GM21447 (cell line): Measurements from ENCODE around the gene POLR3K.
A peak's percentile ranks its signal among the peaks of the same experiment; 100 is the strongest.

Experiments
- ATAC-seq: cut with Tn5 transposase; IDR thresholded peaks from one replicate; pipeline ENCODE4 v1.9.1; 2021; ENCODE audit not compliant: unreplicated experiment

Gene POLR3K

DNA sequence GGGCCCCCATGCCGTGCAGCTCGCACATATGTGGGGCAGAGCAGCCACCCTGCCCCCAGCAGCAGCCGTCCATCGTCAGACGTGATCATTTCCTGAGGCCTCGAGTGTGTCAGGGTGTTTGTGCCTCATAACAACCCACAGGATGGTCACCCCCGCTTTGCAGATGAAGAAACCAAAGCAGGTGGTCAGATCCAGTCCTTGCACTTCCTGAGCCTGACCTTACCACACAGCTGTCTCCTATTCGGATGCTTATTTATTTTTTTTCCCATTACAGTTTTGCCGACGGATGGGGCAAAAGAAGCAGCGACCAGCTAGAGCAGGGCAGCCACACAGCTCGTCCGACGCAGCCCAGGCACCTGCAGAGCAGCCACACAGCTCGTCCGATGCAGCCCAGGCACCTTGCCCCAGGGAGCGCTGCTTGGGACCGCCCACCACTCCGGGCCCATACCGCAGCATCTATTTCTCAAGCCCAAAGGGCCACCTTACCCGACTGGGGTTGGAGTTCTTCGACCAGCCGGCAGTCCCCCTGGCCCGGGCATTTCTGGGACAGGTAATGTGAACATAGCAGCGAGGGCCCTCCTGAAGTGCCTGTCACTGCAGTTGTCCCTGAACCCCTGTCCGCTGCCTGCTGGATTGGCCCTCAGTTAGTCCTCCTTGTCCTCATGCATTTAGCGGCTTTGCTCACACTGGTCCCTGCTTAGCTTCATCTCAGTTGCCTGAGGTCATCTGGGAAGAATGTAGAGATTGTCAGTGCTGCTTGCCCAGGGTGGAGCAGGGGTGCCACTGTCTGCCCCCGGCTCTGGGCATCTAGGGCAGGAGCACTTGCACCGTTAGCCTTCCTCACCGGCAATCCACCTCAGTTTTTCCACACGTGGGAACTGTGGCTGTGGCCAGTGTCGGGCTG lies 26.0 kb upstream of the POLR3K start:
- ATAC-seq, result no peak

DNA sequence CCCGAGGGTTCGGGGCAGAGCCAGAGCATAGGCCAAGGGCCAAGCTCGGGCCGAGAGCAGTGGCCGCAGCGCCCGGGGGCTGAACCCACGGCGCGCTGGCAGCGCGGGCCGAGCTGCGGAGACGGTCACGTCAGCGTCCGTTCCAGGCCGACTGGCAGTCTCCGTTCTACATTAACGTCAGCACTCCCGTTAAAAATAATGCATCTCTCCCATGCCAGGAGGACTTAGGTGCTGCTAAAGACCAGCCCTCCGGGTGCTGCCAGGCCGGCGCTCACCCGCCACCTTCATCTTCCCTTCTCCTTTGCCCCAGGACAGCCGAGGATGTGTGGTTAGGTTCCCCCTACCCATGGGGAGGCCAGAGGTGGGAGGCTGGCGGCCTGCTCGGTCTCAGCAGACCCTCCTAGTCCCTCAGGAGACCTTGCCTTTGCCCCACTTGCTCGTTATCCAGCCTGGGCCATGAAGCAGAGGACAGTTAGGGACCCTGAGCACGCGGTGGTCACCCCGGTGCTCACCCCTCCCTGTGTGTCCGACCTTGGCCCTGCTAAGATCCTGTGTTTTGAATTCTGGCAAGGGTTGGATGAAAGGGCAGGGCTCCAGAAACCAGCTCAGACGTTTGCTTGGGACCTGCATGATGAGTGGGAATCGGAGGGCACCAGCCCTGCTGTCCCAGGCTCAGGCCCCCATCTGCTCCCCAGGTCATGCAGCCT lies 25.2 kb upstream of the POLR3K start:
- ATAC-seq, result no peak

DNA sequence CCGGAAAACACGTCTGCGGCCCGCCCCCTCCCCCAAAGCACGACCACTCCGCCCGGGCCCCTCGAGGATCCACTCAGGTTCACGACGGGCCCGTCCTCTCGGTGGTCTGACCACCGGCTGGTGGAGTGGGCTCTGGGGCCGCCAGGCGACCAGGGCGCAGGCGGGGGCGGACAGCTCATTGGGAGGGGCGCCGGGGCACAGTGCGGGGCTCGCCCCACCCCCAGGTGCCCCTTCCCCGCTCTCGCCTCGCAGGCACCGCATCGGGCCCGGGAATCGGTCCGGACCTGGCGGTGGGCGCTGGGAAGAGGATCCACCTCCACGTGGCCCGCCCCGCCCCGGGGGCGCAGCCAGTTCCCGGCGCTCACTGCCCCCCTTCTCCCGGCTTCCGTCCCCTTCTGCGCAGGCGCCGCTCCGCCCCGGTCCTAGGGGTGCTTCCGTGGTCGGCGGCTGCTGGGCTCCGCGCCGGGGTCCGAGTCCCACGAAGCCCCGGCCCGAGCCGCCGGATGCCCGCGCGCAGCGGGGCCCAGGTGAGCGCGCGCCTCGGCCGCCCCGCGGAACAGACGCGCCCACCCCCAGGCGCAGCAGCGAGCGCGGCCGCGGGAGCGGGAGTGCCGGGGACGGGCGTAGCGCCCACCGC lies 24.5 kb upstream of the POLR3K start, which contains the start of gene MPG:
Gene MPG (plus strand): TSS at position 419 of the 637 bp plus-strand sequence. CDS start 85 bp downstream, at position 504.
- peak; percentile 64 for ATAC-seq

DNA sequence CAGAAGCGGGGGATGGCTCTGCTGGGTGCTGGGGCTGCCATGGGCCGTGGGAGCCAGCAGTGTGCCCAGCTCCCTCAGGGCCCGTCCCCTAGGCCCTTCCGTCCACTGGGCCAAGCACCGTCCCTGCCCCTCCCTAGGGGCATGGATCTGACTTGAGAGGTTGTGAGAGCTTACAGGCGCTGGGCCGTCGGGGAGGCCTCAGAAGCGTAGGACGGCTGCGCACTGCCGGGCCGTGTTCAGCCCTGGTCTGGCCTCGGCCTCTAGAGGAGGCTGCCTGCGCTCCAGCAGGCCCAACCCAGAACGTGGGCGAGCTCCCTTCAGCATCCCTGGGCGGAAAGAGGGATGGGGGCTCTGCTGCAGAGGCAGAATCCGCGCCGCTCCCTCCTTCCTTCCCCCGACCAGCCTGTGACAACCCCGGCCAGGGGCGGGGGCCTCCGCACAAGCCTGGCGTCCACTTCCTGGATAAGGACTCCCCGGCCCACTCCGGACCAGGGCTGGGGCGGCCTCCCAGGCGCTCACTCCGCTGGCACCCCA lies 23.9 kb upstream of the POLR3K start:
- peak; percentile 27 for ATAC-seq

DNA sequence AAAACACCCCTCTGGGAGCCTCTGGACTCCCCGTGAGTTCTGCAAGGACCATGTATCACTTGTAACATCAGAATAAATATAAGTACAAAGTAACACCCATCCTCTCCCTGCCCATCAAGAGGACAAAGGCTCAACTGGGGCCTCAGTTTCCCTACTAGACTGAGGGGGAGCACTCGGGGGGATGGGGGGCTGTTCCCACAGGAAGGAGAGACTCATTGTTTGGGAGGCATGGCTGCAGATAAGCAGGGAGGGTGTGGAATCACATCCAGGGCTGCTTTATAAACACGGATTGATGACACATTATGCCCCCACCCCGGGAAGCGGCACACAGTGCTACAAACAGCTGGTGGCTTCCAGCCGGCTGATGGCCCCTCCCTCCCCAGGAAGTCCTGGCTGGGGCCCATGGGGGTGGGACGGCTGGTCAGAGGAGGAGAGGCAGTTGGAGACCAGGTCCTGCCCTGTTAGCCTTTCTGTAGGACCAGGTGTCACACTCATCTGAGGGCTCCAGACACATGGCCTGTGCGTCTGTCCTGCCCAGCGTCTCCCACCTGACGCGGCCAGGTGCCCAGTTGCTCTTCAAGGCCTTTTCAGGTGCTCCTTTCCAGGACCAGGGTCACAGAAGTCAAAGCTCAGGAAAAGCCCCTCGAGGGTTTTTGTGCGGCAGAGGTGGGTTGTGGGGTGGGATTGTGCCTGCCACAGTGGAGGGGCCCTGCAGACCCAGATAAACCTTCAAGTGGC lies 23.3 kb upstream of the POLR3K start:
- ATAC-seq, result no peak

DNA sequence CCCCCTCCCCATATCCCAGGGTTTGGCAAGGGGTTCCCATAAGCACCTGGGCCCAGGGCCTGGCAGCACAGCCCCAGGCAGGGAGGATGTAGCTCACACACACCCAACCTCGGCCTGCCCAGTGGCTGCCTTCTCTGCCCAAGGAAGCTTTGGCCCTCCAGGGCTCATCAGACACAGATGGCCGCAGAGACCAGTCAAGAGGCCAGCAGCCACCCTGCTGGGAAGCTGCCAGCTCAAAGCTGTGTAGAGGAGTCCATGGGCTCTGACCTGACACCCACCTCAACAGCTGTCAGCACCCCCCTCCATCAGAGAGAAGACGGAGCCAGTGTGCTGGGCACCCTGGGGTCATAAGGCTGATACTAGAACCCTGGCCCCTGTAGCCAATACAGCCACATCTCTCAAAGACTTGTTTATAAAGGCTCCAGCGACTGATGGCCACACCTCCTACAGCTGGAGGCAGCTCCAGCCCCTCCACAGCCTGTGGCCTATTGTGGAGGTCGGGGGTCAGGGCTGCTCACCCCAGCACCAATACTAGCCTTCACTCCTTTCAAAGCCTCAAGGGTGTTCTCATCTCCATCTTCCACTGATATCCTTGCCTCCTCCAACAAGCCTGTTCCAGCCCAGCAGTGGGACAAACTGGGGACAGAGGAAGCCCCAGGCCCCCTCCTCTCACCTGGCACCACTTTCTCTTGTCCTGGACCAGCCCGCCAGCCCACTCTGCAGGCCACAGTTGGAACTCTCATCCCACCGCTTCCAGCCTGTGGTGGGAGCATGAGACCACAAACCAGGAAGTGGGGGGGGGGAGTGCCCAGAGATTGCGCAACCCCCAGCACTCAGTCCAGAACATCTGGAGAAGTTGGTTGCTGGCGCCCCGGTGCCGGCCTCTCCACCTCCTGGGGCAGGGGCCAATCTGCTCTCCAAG lies 22.4 kb upstream of the POLR3K start:
- ATAC-seq, result no peak

DNA sequence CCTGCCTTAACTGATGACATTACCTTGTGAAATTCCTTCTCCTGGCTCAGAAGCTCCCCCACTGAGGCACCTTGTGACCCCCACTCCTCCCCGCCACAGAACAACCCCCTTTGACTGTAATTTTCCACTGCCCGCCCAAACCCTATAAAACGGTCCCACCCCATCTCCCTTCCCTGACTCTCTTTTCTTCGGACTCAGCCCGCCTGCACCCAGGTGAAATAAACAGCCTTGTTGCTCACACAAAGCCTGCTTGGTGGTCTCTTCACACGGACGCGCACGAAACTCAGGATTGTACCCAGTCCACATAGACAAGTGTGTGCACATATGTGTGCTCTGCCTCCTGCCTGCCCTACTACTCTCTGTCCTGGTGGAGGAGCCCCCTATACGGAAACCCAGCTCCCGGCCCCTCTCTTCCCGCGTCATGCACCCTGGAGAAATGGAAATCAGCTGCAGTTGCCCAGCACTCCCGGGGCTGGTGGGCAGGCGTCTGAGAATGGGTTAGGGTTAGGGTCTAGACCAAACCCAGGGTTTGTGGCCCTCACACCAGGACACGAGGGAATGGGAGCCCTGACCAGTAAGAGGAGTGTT lies 21.4 kb upstream of the POLR3K start:
- ATAC-seq, result no peak

DNA sequence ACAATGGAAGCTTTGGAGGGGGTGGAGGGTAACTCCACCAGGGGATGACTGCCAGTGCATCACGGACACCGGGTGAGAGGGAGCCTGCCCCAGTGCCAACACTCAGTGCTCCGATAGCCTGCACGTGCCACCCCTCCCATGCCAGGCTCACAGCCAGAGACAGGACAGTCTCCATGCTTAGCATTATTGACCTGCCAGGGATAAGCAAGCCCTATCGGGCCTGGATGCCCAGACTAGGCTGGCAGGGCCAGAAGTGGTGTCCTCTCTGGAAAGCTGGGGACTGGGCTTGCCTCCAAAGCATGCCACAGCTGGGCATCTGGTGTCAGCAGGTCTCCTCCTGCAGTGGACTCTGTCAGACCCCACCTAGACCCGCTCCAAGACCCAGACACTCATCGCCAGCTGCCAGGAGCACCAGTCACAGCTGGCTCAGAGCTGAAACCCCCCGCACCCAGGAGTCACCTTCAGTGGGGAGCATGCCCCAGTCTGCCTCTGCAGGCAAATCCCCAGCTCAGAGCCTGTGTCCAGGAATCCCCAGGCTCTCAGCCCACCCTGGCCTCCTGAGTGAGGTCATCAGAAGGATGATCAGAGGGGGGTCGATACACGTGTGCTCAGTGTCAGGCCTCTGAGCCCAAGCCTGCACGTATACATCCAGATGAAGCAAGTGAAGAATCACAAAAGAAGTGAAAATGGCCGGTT lies 20.8 kb upstream of the POLR3K start:
- ATAC-seq, result no peak

DNA sequence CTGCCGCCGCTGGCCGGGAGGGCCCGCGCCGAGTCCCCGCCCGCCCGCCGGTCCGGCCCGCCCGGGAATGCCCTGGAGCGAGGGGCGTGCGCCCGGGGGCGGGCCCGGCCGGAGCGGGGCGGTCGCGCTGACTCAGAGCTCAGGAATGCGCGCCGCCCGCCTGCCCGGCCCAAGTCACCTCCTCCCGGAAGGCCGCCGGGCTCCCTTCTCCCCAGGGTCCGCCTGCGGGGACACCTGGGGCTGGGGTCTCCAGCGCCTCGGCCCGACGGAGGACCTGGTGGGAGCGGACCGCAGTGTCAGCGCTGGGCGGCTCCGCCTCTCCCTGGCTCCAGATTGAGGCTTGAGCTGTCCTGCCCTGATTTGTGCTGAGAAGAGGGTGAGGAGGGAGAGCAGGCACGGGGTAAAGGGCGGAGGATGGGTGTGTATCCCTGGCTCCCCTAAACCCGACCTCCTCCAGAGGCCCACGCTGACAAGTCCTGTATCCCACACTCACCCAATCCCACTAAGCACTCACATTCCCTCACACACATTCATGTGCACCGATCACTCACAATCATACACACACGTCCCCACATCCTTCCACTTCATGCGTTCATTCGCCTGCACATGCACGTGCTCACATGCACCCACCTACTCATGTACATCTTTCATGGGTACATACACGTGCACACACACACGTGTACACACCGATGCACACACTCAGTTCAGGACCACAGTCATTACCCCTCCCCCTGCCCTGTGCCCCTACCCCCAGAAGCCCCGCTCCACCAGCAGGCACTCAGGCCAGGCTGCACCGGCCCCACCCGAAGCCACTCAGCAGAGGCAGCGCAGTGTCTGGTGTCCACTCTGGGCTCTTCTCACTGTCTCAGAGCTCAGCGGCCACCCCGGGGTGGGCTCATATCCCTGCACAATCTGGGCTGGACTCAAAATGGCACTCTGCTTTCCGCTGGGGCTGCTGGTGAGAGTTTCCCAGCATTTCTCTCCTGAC lies 19.4 kb upstream of the POLR3K start, which contains the start of gene RHBDF1:
Gene RHBDF1 (minus strand): TSS at position 71 of the 988 bp plus-strand sequence. CDS start 7,616 bp downstream, outside the sequence.
- no peak for ATAC-seq

DNA sequence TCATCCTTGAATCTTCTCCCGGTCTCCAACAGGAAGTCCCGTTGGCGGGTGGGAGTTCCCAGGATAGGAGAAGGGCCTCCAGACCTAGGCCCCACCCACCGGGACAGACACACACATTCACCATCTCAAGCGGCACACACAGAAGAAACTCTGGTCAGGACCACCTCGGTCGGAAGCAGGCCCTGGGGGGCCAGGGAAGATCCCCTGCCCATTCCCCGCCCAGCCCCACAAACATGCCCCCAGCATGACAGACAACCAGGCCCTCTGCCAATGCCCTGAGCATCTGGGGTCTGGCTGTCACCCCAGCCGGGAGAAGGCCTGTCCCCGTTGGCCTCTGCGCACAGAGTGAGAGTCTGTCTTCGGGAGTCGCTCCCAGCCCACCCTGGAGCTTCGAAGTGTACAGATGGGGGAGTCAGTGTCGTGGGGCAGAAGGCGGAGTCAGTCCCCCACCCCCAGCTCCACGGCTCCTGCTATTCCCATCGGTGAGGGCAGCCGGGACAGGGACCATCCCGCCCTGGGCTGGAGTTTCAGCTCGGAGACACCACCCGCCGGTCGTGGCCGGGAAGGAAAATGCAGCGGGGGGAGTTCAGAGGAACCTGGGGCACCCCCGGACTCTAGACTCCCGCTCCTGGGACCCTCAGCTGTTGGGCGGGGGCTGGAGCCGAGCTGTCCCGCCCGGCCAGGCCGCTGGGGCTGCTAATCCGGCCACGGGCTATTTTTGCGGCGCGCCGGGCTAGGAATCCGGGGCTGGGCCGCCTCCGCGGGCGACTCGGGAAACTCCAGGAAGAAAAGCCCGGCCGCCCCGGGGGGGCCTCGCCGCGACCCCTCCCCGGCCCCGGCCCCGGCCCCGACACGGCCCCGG lies 18.4 kb upstream of the POLR3K start:
- no peak for ATAC-seq

DNA sequence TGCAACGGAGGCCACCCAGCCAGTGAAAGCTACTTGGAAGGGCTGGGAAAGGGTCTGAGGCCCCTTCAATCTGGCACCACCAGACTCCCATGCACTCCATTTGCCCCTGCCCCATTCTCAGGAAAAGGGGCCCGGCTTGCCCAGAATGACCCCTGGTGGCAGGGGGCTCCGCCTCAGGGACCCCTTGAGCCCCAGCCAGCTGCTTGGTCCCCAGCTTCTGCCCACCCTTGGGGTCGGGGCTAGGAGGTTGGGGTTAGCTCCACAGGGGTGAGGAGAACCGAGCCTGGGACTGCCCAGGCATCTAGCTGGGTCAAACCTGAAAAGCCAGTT lies 17.8 kb upstream of the POLR3K start:
- ATAC-seq, result no peak

DNA sequence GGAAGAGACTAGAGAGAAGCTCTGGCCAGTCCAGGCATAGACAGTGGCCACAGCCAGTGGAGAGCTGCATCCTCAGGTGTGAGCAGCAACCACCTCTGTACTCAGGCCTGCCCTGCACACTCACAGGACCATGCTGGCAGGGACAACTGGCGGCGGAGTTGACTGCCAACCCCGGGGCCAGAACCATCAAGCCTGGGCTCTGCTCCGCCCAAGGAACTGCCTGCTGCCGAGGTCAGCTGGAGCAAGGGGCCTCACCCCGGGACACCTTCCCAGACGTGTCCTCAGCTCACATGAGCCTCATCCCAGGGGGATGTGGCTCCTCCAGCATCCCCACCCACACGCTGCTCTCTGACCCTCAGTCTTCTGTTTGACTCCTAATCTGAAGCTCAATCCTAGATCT lies 15.8 kb upstream of the POLR3K start:
- ATAC-seq, result no peak

DNA sequence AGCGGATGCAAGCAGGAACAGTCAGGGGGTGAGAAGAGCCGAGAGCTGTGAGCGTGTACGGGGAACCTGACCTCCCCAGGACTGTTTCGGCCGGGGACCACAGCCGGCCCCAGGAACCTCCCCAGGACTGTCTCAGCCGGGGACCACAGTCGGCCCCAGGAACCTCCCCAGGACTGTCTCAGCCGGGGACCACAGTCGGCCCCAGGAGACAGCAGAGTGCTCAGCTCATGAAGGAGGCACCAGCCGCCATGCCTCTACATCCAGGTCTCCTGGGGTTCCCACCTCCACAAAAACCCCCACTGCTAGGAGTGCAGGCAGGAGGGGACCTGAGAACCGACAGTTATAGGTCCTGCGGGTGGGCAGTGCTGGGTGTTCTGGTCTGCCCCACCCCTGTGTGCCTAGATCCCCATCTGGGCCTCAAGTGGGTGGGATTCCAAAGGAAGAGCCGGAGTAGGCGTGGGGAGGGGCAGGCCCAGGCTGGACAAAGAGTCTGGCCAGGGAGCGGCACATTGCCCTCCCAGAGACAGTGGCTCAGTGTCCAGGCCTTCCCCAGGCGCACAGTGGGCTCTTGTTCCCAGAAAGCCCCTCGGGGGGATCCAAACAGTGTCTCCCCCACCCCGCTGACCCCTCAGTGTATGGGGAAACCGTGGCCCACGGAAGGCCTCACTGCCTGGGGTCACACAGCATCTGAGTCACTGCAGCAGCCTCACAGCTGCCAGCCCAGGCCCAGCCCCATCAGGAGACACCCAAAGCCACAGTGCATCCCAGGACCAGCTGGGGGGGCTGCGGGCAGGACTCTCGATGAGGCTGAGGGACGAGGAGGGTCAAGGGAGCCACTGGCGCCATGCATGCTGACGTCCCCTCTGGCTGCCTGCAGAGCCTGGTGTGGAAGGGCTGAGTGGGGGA lies 14.7 kb upstream of the POLR3K start:
- ATAC-seq, result no peak

DNA sequence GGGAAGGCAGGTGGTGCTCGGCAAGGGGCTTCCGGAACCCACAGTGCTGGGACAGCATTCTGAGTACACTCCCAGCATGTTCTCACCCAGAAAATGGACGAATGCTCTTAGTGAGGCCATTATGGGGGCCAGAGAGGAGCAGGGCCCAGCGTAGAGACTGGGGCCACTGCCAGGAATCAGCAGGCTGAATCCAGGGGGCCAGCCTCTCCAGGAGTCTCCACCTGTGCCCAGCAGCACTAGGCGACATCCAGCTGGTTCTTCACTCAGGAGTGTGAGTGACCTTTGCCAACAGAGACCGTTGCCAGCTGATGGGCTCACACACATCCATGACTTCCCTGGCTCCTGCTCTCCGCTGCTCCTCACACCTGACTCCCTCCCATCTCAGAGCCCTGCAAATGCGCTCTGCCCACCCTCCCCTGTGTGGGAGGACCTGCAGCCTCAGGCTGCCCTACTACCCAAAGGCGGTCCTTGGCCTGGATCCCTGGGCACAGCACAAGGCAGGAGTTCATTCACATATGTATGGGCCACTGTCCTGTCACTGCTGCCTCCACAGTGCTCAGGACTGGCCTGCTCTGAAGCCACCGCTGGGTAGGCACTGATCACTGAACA lies 13.9 kb upstream of the POLR3K start:
- ATAC-seq, result no peak
